DND-41 (cell line): Measurements from ENCODE around the gene TKT.

Source experiments
- ATAC-seq: fragments of 200-7000 bp; cut with Tn5 transposase; 3 replicates; pipeline ENCODE4 v1.9.1; 2021; ENCODE audit warnings: low read depth; ENCODE audit not compliant: insufficient read depth
- DNase-seq: peaks from one replicate; pipeline ENCODE4 v3.0.0-alpha.2; 2020
- H2AFZ ChIP-seq: 2 replicates; pipeline ENCODE4 v1.6.0; 2012; ENCODE audit warnings: low read depth, low read length
- H3K27ac ChIP-seq: 2 replicates; pipeline ENCODE4 v1.5.1; 2012; ENCODE audit warnings: low read length, inconsistent platforms
- H3K27me3 ChIP-seq: fragments of 200-600 bp; sonication (generic); 2 replicates; pipeline ENCODE4 v1.6.0; 2012; ENCODE audit warnings: low read length, mild to moderate bottlenecking, inconsistent platforms; ENCODE audit not compliant: insufficient read depth, poor library complexity
- H3K36me3 ChIP-seq: 2 replicates; pipeline ENCODE4 v1.5.1; 2012; ENCODE audit warnings: low read length, inconsistent platforms; ENCODE audit not compliant: insufficient read depth
- H3K4me1 ChIP-seq: 2 replicates; pipeline ENCODE4 v1.5.1; 2012; ENCODE audit warnings: mild to moderate bottlenecking, low read length; ENCODE audit not compliant: insufficient read depth
- H3K4me2 ChIP-seq: 2 replicates; pipeline ENCODE4 v1.6.0; 2012; ENCODE audit warnings: mild to moderate bottlenecking, moderate library complexity, low read length, inconsistent platforms; ENCODE audit not compliant: insufficient read depth
- H3K4me3 ChIP-seq, 2 experiments: fragments of 200-600 bp in 1 of 2; shearing (Covaris generic) in 1 of 2; 2 replicates each; pipeline ENCODE4 v1.5.1; 2012 to 2016; ENCODE audit warnings: inconsistent platforms in 2 of 2, low read length in 2 of 2, mild to moderate bottlenecking in 2 of 2, low read depth in 1 of 2, moderate library complexity in 1 of 2
- H3K79me2 ChIP-seq: 2 replicates; pipeline ENCODE4 v1.6.0; 2012; ENCODE audit warnings: low read length, inconsistent platforms; ENCODE audit not compliant: insufficient read depth
- H3K9ac ChIP-seq: 2 replicates; pipeline ENCODE4 v1.6.0; 2012; ENCODE audit warnings: low read depth, mild to moderate bottlenecking, inconsistent platforms, low read length, moderate library complexity
- H3K9me3 ChIP-seq: 2 replicates; pipeline ENCODE4 v1.5.1; 2012; ENCODE audit warnings: low read length, moderate library complexity, mild to moderate bottlenecking, inconsistent platforms; ENCODE audit not compliant: insufficient read depth, severe bottlenecking
- H4K20me1 ChIP-seq: 2 replicates; pipeline ENCODE4 v1.6.0; 2012; ENCODE audit warnings: low read length; ENCODE audit not compliant: insufficient read depth
- EZH2 ChIP-seq: IDR thresholded peaks from 3 replicates; pipeline ENCODE4 v1.6.1; 2012; ENCODE audit warnings: borderline replicate concordance, low read depth, mild to moderate bottlenecking, moderate library complexity, low read length, inconsistent platforms; ENCODE audit not compliant: severe bottlenecking
- TF ChIP-seq, protein P1 (sequence below): IDR thresholded peaks from 2 replicates; pipeline ENCODE4 v1.5.1; 2012; ENCODE audit warnings: borderline replicate concordance, low read length, moderate library complexity, mild to moderate bottlenecking; ENCODE audit not compliant: poor library complexity, severe bottlenecking; ENCODE audit errors: extremely low read depth

TKT gene

DNA sequence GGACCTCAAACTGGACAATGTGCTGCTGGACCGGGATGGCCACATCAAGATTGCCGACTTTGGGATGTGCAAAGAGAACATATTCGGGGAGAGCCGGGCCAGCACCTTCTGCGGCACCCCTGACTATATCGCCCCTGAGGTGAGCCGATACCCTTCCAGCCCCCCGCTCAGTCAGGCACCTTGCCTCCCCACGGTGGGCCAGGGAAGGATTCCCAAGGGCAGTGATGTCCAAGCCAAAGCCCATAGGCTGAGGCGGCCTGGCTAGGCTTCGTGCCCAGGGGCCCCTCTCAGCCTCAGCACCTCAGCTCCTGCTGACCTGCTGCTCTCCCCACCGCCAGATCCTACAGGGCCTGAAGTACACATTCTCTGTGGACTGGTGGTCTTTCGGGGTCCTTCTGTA is 67.1 kb downstream of the TKT start:
- Histone ChIP-seq H2AFZ (no peak overlapping the region), H3K27ac (no peak overlapping the region), H3K27me3 (no peaks in the 10 kb centered on the region), H3K9ac (no peak overlapping the region), H4K20me1 (no peaks in the 10 kb centered on the region), H3K36me3 (no peaks in the 10 kb centered on the region), H3K4me3 (no peak overlapping the region), H3K79me2 (no peaks in the 10 kb centered on the region), H3K4me2 (no peak overlapping the region), H3K9me3 (no peaks in the 10 kb centered on the region), H3K4me1 (no peaks in the 10 kb centered on the region)
- TF ChIP-seq EZH2: no peak
- TF ChIP-seq, protein P1, sequence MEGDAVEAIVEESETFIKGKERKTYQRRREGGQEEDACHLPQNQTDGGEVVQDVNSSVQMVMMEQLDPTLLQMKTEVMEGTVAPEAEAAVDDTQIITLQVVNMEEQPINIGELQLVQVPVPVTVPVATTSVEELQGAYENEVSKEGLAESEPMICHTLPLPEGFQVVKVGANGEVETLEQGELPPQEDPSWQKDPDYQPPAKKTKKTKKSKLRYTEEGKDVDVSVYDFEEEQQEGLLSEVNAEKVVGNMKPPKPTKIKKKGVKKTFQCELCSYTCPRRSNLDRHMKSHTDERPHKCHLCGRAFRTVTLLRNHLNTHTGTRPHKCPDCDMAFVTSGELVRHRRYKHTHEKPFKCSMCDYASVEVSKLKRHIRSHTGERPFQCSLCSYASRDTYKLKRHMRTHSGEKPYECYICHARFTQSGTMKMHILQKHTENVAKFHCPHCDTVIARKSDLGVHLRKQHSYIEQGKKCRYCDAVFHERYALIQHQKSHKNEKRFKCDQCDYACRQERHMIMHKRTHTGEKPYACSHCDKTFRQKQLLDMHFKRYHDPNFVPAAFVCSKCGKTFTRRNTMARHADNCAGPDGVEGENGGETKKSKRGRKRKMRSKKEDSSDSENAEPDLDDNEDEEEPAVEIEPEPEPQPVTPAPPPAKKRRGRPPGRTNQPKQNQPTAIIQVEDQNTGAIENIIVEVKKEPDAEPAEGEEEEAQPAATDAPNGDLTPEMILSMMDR: no peak
- no peak for ATAC-seq
- no peak for DNase-seq

GRCh38 chr3:53188136-53188685 is 67.6 kb downstream of the TKT start:
- TF ChIP-seq, protein P1: no peak
- TF ChIP-seq EZH2: no peak
- DNase-seq (no peak), ATAC-seq (no peak)
- Histone ChIP-seq H3K9me3 (no peaks in the 10 kb centered on the region), H3K4me1 (no peaks in the 10 kb centered on the region), H3K27ac (no peak overlapping the region), H3K4me3 (no peak overlapping the region), H4K20me1 (no peaks in the 10 kb centered on the region), H3K36me3 (no peaks in the 10 kb centered on the region), H3K9ac (no peak overlapping the region), H3K79me2 (no peaks in the 10 kb centered on the region), H3K4me2 (no peak overlapping the region), H2AFZ (no peak overlapping the region), H3K27me3 (no peaks in the 10 kb centered on the region)

DNA sequence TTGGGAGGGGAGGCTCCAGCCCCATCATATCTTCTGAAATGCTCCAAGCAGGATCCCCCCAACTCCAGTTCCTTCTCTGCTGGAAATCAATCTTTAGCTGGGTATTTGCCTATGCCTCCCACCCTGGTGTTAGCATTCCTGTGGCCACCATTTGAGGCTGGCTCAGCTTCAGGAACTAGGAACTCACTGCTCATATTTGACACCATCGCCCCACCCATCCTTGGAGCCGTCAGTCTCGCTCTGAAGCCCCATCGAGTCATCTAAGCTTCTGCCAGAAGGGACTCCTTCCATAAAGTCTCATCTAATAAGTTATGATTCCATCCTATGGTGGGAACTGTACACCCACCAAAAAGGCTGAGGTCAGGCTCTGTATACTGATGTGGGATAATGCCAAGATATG is 68.4 kb downstream of the TKT start:
- no peaks in the 10 kb centered on the region for H3K27me3 ChIP-seq
- no peak for TF ChIP-seq EZH2
- TF ChIP-seq, protein P1: no peak
- no peak overlapping the region for H3K27ac ChIP-seq
- DNase-seq (no peak), ATAC-seq (no peak)
- no peak overlapping the region for H3K9ac ChIP-seq
- H3K4me2 ChIP-seq: no peak overlapping the region
- H3K36me3 ChIP-seq: no peaks in the 10 kb centered on the region
- H3K79me2 ChIP-seq: no peaks in the 10 kb centered on the region
- H3K4me3 ChIP-seq: no peak overlapping the region
- no peaks in the 10 kb centered on the region for H3K9me3 ChIP-seq
- H3K4me1 ChIP-seq: no peaks in the 10 kb centered on the region
- no peak overlapping the region for H2AFZ ChIP-seq
- no peaks in the 10 kb centered on the region for H4K20me1 ChIP-seq

DNA sequence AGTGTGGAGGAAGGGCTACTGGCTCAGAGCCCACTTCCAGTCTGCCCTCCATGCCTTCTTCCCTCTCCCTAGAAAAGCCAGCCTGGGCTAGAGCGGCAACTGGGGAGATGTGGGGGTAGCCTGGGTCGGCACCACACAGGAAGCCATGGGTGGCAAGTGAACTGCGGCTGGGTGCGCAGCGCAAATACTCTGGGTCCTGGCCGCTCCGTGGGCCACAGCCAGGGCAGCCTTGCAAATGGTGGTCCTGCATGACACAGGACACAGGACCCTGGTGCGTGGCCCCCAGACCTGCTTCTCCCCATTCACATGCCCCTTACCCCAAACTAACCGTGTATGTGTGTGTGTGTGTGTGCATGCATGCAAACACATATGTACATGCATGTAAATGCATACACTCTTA is 69.1 kb downstream of the TKT start:
- Histone ChIP-seq H3K9ac (no peak overlapping the region), H3K27me3 (no peaks in the 10 kb centered on the region), H3K36me3 (no peaks in the 10 kb centered on the region)

More for the DNA sequence above, 69.1 kb downstream of the TKT start:
- no peak overlapping the region for H3K4me2 ChIP-seq
- no peaks in the 10 kb centered on the region for H3K9me3 ChIP-seq
- no peak overlapping the region for H3K4me3 ChIP-seq
- TF ChIP-seq EZH2: no peak
- TF ChIP-seq, protein P1: no peak
- H3K79me2 ChIP-seq: no peaks in the 10 kb centered on the region
- no peaks in the 10 kb centered on the region for H3K4me1 ChIP-seq
- DNase-seq: no peak
- ATAC-seq: no peak
- H3K27ac ChIP-seq: no peak overlapping the region
- H2AFZ ChIP-seq: no peak overlapping the region
- no peaks in the 10 kb centered on the region for H4K20me1 ChIP-seq
